Left kidney (tissue), 2 donors: ENCODE measurements around the gene TBC1D14. TPM values are rescaled to one million over a fixed set of nuclear protein-coding genes. Genes with fewer than 3 reads are reported as not detected.
A peak's percentile ranks its signal among the peaks of the same experiment; 100 is the strongest.

Experiments used
- DNase-seq: peaks from one replicate; pipeline ENCODE4 v3.0.0-alpha.2; 2013
- polyA plus RNA-seq: library from polyadenylated mRNA; unstranded; fragments of 120-200 nt; gene quantifications from one replicate; pipeline ENCODE4 v1.2.1, GENCODE V29; 2013; ENCODE audit not compliant: insufficient read length

Gene TBC1D14
- polyA plus RNA-seq, 1 donor: 64.9 TPM

DNA sequence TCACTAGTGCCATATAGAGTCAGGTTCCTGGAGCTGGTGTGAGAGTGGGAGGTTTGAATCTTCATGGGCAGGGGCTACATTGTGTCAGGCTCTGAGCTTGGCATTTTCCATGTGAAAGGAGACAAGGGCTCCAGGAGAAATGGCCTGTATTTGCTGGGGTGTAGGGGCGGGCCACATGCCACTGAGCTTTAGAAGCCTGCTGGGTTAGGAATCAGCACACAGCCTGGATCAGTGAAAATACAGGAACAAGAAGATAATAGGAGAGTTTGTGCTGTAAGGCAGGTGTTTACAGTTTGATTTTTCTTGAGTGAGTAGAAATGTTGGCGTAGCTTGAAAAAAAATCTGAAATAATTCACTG is 35.4 kb downstream of the TBC1D14 start:
- DNase-seq: no peak

DNA sequence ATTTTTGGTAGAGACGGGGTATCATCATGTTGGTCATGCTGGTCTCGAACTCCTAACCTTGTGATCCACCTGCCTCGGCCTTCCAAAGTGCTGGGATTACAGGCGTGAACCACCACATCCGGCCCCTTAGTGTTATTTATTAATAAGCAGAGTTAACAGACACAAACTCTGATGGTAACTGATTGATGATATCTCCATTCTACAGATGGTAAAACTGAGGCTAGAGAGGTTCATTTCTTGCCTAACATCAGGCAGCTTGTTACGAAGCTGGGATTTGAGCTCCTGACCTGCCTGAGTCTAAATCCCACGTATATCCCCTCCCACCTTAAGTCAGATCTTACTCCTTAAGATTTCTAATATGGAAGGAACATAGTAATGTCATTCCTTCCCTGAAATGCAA is 36.9 kb downstream of the TBC1D14 start:
- no peak for DNase-seq

DNA sequence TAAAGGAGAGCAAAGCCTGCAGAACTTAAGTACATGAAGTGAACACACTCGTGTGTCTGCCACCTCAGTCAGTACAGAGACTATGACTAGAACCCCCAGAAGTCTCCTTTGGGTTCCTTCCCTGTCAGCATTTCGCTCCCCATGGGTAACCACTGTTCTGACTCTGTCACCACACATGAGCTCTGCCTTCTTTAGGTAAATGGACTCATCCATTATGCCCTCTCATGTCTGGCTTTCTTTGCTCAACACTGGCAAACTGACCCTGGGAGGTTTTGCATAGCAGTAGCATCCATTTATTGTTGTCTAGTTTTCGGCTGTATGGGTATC is 38.5 kb downstream of the TBC1D14 start:
- DNase-seq: no peak

DNA sequence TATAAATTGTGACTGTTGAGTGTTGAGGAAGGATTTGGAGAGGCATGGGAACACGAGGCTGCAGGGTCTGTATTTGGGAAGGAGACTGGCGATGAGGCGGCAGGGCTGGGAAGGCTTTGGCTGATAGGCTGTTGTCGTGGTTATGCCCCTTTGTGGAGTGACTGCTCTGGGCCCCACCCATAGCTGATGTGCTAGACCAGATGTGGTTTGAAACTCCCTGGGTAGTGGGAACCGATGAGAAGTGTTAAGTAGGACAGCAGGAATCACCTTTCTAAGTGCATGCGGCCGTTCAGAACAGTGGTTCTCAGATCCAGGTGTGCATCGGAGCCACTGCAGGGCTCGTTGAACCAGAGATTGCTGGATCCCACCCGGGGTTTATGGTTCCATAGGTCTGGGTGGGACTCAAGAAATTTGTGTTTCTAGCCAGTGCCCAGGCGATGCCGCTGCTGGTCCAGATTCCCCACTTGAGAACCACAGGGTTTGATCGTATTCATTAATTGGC is 42.3 kb downstream of the TBC1D14 start:
- no peak for DNase-seq

DNA sequence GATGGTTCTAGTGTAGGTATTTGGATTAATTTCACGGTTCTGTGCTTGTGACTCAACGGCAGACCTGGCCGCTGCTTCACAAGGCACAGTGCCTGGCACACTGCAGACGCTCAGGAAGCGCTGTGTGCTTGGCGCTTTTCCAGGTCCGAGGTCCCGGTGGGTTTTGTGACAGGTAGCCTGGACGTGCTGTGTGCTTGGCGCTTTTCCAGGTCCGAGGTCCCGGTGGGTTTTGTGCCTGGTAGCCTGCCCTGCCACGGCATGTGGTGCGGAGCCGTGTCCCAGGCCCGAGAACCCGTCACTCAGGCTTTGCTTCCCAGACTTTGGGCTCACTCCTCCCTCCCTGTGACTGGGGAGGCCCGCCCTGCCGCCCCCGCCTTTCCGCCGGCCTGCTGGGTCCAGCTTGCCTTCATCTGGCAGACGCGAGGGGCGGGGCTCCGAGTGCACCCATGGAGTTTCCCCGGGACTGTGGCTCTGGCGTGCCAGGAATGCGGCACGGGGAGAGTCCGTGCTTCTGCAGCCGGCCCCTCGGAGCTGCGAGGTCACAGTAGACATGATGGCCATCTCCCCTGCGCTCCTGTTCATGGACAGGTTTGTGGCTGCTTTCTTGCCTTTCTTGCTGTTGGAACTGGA is 44.2 kb downstream of the TBC1D14 start:
- peak; percentile 57 for DNase-seq

DNA sequence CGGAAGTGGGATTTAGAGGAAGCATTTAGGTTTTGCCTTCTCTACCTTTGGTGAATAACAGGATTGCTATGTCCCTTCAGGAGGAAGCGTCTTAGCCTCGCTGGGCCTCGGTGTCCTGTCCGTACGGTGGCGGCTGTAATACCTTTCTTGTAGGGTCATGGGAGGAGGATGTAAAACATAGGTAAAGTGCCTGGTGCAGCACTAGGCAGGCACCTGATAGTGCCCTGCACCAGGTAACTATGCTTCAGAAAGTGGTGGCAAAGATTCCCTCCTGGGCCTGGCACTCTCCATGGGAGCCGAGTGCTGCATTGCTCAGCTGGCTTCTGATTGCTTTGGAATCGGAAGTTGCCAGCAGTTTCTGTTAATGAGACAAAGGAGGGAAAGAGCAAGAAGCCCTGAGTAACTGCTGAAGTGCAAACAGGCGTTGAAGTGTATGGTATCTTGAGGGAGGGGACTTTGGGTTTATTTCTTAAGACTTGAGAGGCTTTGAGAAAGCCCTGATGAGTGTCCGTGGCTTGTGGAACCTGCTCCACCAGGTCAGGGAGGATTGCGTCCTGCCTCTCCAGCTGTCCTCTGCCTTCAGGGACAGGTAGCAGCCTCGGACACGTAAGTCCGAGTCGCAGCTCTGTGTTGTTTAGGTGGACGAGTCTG is 45.8 kb downstream of the TBC1D14 start:
- no peak for DNase-seq

DNA sequence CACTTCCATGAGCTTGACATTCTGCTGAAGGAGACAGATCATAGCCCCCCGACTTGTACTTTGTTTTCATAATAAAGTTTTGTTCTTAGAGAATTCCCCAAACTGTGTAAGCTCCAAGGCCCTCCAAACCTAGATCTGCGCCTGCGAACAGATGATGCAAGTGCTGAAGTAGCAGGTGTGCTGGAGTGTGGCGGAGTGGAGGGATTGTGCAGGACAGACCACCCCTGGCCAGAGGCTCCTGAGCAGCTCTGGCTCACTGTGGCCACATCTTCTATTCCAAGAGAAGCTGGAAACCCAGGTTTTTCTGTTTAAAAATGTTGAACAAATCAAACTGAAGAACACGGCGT is 46.4 kb downstream of the TBC1D14 start:
- no peak for DNase-seq

DNA sequence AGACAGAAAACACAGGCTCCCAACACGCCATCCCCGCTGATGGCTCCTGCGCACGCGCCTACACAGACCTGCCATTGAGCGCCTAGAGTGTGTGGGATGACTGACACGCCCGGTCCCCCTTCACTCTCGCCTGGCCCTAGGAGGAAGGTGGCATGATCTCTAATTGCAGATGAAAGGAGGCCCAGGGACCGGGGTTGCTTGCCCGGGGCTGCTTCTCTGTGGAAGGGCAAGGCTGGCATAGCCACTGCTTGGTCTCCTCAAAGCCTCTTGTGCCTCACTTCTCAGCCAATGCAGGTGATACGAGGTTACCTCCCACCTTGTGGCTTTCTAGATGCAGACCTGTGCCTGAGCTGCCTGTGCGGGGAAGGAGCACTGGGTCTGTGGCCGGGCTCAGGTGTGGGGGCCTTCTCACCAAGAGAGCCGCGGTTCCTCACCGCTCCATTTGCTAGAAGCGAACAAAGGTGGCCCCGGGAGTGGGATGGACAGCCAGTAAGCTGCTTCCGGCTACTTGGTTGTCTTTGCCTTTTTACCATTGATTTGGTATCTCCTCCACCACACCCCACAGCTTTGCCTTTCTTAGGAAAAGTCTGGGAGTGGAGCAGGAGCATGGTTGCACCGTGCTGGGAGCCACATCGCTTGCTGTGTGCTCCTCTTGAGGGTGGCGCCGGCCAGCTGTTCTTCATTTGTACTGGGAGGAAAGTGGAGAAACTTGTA is 47.0 kb downstream of the TBC1D14 start:
- no peak for DNase-seq

DNA sequence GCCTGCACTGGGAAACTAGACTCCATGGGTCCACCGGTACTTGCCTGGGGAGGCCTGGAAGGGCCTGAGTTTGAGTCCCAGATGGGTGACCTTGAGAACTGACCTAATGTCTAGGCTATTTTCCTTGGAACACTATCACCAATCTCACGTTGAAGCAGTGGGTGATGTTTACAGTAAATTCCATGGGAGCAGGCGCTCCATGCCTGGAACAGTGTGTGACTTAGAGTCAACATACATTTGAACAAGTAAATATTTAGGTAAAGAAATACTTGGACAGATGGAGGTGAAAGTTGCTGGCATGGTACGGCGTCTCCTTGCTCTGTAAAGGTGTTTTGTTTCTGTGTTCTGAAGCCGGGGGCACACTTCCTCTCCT is 47.5 kb downstream of the TBC1D14 start:
- no peak for DNase-seq

DNA sequence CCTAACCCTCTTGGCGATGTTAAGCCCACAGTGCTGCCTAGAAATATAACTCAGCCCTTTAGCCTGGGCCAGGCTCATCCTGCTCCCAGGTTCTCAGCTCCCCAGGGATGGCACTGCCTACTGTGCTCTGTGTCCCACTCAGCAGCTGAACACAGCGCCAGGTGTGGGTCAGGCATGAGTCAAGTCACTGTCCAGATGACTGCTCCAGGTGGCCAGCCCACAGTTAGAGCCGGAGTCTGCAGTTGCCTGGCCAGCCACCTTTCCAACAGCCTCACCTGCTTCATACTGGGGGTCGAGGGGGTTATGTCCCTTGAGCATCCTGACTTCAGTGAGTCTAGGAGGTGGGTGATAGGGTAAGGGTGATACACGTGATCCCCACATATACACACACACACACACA is 48.4 kb downstream of the TBC1D14 start:
- DNase-seq: no peak

DNA sequence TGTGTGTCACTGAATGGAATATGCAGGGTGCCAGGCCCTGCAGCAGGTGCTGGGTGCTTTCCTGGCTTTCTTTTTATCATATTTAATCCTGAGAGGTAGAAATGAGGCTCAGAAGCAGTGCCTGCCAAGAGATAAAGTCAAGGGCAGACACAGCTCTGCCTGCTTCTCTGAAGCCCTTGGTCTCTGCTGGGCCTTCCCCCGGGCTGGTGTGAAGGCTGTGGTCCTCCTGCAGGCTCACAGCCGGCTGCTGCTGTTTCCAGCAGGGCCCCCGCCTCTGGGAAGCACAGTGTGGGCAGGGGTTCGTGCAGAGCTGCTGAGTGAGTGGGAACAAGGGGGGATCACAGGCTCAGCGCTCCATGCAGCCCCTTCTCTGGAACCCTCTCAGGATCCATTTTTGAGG is 49.6 kb downstream of the TBC1D14 start:
- no peak for DNase-seq

DNA sequence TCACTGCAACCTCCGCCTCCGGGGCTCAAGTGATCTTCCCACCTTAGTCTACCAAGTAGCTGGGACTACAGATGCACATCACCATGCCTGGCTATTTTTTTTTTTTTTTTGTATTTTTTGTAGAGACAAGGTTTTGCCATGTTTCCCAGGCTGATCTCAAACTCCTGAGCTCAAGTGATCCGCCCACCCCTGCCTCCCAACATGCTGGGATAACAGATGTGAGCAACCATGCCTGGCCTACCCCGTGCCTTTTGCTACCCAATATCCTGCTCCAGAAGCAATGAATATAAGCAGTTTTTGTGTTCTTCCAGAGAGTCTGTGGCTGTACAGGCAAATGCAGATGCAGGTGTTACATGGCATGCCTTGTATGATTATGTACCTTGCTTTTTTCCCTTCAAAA is 50.5 kb downstream of the TBC1D14 start:
- no peak for DNase-seq

DNA sequence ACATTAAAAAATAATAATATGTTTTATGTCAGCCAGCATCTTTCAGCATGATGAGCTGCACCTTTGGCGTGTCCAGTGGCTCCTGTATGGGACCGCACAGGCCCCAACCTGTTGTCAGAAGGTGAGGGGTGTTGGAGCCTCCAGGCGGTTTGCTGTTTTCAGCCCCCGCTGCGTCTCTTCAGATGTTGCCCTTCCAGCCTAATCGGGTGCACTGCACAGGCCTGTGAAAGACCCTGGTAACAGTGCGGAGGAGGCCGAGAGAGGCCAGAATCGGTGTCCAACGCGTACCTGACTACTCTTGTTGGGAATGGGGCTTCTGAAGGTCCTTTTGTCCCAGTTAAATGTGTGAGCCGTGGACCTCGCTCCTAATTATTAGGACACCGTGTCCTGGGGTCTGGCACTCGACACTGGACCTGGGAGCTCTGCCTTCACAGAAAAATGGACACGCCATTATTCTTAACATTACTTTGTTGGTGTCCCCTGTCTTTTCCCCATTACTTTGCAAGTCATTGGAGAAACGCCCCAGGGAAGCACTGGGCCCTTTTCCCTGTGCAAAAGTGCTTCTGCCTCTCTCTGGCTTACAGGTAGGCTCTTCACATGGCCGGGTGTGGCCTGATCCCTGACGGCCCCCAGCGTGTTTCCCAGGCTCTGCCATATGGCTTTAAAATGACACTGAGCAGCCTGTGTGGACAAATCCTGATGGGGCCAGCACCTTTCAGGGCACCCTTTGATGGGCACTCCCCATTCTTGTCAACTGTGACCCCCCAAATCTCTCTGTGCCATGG is 51.2 kb downstream of the TBC1D14 start:
- no peak for DNase-seq

DNA sequence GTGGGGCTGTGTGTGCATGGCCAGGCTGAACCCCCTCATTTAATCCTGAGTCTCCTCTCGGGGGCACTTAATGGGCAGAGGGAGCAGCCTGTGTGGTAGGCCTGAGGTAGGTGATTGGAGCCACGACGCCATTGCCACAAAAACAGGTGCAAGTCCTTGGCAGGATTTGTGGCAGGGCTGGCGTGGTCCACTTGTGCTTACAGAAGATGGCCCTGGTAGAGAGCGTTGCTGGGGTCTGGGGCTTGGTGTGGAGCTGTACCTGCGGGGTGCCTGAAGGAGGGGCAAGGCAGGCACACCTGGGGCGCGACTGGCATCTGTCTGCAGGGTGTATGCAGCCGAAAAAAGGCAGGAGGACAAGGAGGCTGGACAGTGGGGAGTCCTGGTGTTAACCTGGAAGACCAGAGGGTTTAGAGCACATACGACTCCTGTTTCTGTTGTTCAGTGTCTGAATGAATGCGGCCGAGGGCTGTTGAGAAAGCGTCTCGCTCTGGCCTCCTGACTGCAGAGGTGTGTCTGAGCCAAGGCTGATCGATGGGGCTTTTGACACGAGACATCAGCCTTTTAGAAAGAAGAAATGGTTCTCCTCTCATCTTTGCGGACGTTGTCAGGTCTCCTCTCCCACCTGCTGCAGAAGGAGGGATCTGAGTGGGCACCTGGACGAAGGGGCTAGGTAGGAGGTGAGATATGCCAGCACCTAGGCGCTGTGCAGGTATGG is 52.0 kb downstream of the TBC1D14 start:
- no peak for DNase-seq

DNA sequence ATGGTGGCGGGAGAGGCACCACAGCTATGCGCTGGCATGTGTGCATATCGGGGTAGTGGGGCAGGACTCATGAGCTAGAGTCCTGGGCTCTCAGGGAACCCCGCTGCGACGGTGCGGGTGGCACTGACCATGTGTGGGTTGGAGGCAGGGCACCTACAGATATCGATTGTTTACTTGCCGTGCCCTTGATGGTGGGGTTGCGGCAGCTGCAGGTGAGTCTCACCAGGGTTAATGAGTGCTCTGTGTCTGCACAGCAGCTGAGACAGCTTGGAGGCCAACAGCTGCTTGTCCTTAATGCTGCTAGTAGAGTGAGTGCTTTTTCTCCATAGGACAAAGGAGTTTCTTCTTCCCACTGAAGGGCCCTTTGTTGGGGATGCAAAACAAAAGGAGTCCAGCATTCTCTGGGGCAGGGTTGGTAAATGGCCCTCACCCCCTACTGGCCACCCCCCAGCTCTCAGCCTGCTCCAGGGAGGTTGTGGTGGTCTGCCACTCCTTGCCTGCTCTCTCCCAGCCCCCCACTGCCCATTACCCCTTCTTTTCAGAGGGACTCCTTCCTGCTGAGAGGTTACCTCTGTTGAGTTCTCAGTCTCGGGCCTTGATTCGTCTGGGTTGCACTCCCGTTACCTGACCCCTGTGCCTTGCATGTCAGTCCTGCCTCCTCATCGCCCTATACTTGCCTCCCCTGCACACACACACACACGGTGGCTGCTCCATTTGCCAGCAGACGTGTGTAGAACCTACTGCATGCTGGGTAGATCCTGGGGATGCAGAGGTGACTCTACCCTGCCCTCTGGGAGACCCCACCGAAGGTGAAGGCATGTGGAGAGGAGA is 52.8 kb downstream of the TBC1D14 start:
- no peak for DNase-seq

DNA sequence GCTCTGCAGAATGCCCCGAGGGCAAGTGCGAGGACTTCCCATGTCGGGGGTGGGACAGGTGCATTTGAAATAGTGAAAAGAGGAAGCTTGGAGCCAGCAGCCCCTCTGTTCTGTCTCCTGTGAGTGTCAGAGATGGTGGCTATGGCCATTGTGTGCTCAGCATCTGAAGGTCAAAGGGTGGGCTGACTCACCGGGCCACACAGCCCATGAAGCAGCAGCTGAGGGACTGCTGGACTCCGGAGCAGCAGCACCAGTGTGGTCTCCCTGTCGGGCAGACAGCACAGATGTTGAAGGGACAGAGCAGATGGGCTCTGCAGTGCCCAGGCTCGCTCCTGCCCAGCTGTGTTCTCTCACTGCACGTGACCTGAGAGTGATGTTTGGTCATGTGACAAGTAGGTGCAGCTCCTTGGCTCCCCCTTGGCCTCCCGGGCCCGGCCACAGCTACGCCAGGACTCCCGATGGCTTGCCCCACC is 53.5 kb downstream of the TBC1D14 start:
- DNase-seq: no peak

DNA sequence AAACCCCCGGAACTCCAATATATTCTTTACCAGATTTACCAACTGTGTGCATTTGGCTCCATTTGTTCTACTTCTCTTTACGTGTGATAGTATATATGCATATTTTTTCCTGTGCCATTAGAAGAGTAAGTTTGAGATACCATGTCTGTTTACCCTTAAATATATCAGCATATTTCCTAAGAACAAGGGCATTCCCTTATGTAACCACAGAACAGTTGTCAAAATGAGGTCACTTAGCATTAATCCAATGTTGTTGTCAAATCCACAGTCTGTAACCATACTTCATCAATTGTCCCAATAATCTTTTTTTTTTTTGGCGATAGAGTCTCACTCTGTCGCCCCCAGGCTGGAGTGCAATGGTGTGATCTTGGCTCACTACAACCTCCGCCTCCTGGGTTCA is 55.2 kb downstream of the TBC1D14 start:
- no peak for DNase-seq

DNA sequence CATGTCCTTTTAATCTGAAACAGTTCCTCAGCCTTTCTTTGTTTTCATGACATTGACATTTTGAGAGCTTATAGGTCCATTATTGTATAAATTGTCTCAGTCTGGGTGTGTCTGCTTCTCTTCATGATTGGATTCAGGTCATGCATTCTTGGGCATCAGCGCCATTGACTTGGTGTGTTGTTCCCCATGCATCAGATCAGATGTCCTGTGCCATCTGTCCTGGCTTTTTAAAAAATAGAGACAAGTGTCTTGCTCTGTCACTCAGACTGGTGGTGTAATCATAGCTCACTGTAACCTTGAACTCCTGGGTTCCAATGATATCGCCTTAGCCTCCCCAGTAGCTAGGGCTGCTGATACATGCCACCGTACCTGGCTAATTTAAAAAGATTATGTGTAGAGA is 55.7 kb downstream of the TBC1D14 start:
- DNase-seq: no peak

DNA sequence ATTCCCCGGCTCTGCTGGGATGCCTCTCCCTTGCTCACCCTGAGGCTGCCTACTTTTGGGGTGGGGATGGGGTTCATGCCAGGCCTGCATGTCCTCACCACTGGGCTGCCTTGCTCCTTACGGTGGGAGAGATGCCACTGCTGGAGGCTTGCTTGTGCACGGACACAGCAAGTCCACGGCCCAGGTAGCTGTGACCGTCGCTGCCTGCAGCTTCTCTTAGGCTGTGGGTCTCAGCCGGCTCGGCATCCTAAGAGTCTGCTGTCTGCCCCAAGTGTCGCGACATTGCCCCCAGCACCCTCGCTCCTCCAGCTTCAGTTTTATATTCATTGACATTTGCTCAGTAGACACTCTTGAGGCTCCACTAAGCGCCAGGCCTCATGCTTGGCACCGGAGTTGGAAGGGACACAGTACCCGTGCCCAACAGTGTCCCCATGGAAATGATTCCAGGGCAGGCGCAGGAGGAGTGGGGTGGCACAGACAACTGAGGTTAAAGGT is 58.3 kb downstream of the TBC1D14 start:
- DNase-seq: no peak

DNA sequence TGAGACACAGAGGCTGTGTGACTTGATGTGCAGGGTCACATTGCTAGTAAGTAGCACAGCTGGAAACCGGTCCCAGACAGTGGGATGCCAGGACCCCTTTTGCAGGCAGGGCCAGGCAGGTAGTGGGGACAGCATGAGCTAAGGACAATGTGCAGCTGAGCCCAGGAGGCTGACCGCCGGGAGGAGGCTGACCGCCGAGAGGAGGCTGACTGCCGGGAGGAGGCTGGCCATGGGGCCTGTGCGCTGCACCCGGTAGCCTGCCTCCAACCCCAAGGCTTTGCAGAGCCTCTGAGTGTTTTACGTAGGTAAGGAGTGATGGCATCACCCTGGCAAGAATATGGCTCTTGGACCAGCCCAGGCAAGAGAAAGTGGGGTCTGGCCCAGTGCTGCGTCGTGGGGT is 58.9 kb downstream of the TBC1D14 start:
- no peak for DNase-seq
